ENCODE measurements around the gene DNM2. TPM values are rescaled to one million over a fixed set of nuclear protein-coding genes. Genes with fewer than 3 reads are reported as not detected.

The DNM2 gene
- total and polyA plus RNA-seq, 2 of the 13 experiments (the other 11 are each of a cell fraction or from before 2014, with no cell fraction given) = 41.7 to 59.8 TPM

DNA sequence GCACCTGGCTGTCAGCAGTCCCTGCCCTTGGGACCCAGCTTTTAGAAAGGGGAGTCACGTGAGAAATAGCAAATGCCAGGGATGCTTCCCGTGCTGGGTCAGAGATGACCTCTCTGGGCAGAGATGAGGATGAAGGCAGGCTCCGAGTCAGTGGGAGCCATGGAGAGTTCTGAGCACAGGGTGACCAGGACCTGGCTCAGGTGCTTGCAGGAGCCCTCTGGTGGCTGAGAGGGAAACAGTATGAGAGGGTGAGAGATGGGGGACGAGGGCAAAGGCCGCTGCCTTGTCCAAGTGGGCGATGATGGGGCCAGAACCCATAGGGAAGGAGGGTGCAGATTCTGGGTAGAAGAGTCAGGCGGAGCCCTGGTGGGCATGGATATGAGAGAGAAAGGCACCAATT, 102.3 kb downstream of the DNM2 start:
- Histone ChIP-seq H3K27me3 (ENCODE audit: control insufficient read depth in 1 of 2, insufficient read depth in 2 of 2, low read length in 2 of 2) (peaks cover 0 to 2% of the 10 kb centered on the region in 2 experiments; a peak in 1 of 5 replicates), H2AFZ (ENCODE audit: low read length) (no peak overlapping the region), H3K79me2 (ENCODE audit: insufficient read depth, low read length) (no peaks in the 10 kb centered on the region), H4K20me1 (ENCODE audit: insufficient read depth, low read length) (no peaks in the 10 kb centered on the region; the same call in 1 of the 2 replicates), H3K4me1 (ENCODE audit: insufficient read depth, low read length) (no peaks in the 10 kb centered on the region), H3K36me3 (replicated peaks in 1 of 2; ENCODE audit: control insufficient read depth in 1 of 2, insufficient read depth in 2 of 2, low read length in 2 of 2) (peaks cover 20 to 46% of the 10 kb centered on the region in 2 experiments), H3K4me3 (replicated peaks in 1 of 3; ENCODE audit: insufficient read depth in 1 of 3, low read depth in 2 of 3, low read length in 3 of 3) (no peak overlapping the region), H3K4me2 (ENCODE audit: low read depth, low read length) (no peak overlapping the region), H3K9ac (ENCODE audit: insufficient read depth, low read depth, low read length) (no peak overlapping the region), H3K27ac (ENCODE audit: extremely low read length, insufficient read depth, low read length) (no peak overlapping the region), H3K9me3 (ENCODE audit: low read length) (no peaks in the 10 kb centered on the region)
- no TSS peak for BruUV-seq (replicated peaks)
- FAIRE-seq (no peak), DNase-seq (ENCODE audit: low spot score) (no peak), ATAC-seq (peak; percentile 56)
- ChIA-PET POLR2A (interaction anchor here (1.6 kb wide), 1 partner anchor 16 kb away, joined by 6 read pairs; the partner anchor contains the start of gene TMED1), CTCF (ENCODE audit: low intra/inter-chr PET ratio, low total read pairs) (interaction anchor here (1.0 kb wide), 1 partner anchor 50 kb away, joined by 3 read pairs; no protein-coding TSS in a partner anchor)
- in situ Hi-C loops (cut with HindIII; ENCODE audit: extremely low pct_ligation_motif_present, low pct_unique_long_range_greater_than_20kb) (no loop called here), intact Hi-C loops (cut with micrococcal nuclease; ENCODE audit: unreplicated experiment) (no loop called here)
- 90% methylated on average over 7 of the region's 7 CpGs for WGBS (ENCODE audit: low lambda C conversion rate)
- TF ChIP-seq ZMYM3 (CRISPR knock-in tag; IDR thresholded peaks at IDR 0.05) (peak; percentile 53; the same call in 1 of the 2 replicates), CTCF (CRISPR knock-in tag; IDR thresholded peaks at IDR 0.05) (peak; percentile 55), STAG1 (CRISPR knock-in tag; IDR thresholded peaks at IDR 0.05) (peak; percentile 50), ARNT (IDR thresholded peaks at IDR 0.05) (no peak), SMC3 (IDR thresholded peaks at IDR 0.05; ENCODE audit: low read length) (peak; percentile 28; the same call in 1 of the 2 replicates), ATM (IDR thresholded peaks at IDR 0.05; ENCODE audit: borderline replicate concordance) (no peak)
- TF ChIP-seq, protein P1, sequence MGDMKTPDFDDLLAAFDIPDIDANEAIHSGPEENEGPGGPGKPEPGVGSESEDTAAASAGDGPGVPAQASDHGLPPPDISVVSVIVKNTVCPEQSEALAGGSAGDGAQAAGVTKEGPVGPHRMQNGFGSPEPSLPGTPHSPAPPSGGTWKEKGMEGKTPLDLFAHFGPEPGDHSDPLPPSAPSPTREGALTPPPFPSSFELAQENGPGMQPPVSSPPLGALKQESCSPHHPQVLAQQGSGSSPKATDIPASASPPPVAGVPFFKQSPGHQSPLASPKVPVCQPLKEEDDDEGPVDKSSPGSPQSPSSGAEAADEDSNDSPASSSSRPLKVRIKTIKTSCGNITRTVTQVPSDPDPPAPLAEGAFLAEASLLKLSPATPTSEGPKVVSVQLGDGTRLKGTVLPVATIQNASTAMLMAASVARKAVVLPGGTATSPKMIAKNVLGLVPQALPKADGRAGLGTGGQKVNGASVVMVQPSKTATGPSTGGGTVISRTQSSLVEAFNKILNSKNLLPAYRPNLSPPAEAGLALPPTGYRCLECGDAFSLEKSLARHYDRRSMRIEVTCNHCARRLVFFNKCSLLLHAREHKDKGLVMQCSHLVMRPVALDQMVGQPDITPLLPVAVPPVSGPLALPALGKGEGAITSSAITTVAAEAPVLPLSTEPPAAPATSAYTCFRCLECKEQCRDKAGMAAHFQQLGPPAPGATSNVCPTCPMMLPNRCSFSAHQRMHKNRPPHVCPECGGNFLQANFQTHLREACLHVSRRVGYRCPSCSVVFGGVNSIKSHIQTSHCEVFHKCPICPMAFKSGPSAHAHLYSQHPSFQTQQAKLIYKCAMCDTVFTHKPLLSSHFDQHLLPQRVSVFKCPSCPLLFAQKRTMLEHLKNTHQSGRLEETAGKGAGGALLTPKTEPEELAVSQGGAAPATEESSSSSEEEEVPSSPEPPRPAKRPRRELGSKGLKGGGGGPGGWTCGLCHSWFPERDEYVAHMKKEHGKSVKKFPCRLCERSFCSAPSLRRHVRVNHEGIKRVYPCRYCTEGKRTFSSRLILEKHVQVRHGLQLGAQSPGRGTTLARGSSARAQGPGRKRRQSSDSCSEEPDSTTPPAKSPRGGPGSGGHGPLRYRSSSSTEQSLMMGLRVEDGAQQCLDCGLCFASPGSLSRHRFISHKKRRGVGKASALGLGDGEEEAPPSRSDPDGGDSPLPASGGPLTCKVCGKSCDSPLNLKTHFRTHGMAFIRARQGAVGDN (CRISPR knock-in tag; IDR thresholded peaks at IDR 0.05) = peak; percentile 15
- TF ChIP-seq, protein P2, sequence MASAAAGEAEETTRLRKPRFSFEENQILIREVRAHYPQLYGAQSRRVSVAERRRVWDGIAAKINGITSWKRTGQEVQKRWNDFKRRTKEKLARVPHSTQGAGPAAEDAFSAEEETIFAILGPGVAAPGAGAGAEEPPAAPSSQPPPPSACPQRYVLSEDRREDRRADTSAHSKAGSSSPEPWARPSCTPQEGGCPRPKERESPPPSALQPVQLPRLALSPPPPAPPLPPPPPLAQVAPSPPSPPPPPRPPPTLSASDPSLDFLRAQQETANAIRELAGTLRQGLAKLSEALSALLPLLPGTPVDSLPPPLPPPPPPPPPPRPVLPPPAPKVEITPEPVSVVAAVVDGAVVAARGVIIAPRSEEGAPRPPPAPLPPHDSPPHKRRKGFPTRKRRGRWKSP (CRISPR knock-in tag; IDR thresholded peaks at IDR 0.05) = no peak

All from HepG2 (cell line).